NCI-H1092 treated with DMSO at 0.1 percent for 48 hours (cell line): ENCODE results near the gene TP53TG5.
"Not testable (repeated sequence)": the region's sequence is repeated elsewhere in the genome, so short reads cannot be mapped to it uniquely, and the experiment has no call there.

Experiments used
- DNase-seq: peaks from one replicate; lab custom pipeline; 2025; lab: John Stamatoyannopoulos, UW

Gene TP53TG5

DNA sequence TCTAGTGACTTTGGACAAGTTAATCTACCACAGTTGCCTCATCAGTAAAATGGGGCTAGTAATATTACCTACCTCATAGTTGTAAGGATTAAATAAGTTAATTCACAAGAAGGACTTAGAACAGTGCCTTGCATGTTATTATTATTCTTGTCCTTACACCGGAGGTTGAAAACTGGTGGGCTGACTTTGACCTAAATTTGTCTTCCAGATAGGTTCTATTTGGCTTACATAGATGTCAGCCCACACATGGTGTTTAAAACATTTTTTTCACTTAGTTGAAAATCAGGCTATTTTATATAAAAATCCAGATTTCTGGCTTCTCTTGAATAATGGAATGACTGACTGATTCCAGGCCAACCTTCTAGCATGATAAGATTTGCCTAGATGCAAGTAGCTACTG lies 11.9 kb downstream of the TP53TG5 start:
- no peak for DNase-seq

DNA sequence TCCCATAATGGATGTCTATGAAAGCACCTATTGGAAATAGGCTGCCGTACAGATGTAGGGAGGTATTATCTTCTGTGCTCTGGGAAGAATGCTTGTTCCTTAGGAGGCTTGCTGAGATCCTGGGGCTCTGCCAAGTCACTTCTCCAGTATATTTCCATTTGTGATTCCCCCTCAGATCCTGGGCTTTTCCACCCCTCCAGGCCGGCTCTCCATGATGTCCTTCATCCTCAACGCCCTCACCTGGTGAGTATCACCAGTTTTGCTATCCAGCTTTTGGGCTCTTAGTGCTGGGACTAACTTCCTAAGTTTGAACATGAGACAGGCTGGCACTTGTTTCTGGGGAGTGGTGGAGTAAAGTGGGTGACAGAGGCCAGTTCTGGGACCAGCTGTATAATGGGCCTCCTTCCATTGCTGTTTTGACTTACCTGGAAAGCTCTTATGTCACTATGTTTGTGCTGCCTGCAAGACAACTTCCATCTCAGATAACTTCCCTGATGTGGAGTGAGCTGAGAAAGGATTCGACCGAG lies 12.6 kb downstream of the TP53TG5 start:
- DNase-seq = no peak

DNA sequence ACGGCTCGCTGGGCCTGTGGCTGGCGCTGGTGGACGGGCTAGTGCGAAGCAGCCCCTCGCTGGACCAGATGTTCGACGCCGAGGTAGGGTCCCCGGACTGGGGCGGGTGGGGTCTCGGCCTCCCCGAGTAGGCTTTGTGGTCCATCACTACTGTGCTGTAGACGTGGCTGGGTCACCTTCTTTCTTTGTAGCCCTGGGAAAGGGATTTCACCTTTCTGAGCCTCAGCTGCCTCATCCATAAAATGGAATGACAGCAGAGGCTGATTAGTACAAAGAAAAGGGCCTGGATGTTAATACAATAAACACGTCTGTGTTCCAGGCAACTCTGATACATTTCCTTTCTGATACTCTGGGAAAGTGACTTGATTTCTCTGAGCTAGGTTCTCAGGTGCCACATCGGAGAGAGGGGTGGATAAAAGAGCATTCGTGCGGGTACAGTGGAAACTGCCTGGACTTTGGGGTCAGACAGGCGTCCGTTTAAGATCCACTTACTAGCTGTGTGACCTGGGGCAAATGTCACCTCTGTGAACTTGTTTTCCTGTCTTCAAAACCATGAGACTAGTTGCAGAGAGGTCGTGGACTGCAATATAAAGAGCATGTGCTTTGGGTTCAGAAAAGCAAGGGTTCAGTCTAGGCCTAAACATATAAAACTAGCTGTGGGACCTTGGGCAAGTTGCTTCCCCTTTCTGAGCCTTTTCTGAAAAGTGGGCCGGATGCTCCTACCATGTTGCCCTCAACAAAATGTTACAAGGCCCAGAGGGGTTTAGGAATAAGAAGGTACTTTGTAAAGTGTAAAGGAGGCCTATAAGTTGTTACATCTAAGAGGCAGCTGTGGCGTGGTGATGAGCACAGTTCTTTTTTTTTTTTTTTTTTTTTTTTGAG lies 14.3 kb downstream of the TP53TG5 start:
- no peak for DNase-seq

DNA sequence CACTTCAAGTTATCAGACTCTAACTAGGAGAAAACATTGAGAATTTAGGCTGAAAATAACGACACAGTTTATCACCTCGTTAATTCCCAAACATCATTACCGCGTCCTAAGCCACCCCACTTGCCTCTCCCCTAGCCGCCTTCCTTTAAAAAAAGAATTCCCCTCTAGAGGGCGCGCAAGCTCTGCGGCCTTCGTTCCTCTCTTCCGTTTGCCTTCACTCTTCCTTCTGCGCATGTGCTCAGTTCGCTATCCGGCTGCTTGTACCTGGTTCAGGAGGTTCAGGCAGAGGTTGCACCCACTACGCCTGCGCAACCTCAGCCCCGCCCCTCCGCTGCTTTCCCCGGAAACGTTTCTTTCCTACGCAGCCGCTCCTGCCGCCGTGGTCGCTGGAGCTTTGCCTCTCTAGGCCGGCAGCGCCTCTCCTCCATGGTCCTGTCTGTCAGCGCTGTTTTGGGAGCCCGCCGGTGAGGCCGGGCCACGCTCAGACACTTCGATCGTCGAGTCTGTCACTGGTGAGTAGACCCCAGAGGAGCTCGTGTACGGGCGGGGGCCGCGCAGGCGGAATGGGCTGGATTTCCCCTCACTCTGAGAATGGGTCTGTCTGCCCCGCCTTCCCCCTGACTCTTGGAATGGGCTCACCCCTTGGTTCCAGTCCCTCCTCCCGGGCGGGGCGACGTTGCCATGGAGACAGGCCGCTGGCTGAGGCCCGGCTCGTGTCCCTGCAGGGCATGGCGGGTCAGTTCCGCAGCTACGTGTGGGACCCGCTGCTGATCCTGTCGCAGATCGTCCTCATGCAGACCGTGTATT lies 15.1 kb downstream of the TP53TG5 start, which contains the start of gene SYS1:
TSS of gene SYS1 (plus strand) at position 353 of the 807 bp plus-strand sequence. CDS start at position 729, 376 bp downstream.
- peak; percentile 99 for DNase-seq

DNA sequence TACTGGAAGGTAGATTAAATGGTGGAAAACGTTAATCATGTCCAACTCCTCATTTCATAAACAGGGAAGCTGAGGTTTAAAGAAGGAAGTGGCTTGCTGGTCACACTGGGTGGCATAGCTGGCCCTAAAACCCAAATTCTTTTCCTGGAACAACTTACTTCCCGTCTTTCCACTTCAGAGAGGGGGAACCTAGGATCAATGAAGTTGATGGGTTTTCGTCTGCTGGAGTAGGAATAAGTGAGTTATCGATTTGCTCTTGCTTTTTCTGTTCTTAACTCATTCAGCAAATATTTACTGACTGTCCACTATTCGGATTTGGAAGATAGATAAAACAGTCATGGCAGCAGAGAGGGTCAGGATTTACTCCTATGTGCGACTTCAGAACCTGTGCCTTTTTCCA lies 16.3 kb downstream of the TP53TG5 start:
- no peak for DNase-seq

DNA sequence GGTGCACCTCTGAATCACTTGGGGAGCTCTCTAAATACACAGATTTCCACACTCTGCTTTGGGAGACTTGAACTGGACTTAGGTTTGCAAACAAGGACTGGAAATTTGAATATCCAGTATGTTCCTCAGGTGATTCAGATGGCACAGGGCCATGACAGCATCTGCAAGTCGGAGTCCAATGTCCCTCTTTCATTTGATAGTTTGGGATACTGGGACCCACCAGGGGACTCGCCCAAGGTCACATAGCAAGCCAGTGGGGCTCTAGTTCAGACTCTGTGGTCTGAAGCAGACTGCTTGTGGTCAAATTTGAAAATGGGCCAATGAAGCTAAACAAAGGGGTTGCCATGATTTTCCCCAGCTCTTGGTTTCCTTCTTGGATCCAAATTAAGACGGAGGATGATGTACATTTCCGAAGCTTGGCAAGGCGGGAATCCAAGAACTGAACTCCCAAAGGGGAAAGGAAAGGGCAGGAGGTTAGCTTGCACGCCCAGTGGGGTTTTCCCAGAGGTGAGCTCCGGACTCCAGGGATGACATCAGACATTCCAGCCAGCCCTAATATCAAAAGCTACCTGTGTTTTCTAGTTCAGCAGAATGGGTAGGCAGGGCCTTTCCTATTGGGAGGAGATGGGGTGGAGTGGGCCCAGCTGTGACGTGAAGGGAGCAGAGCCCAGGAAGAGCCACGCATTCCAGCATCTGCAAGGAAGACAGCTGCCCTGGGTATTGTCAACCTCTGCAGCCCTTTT lies 18.5 kb downstream of the TP53TG5 start:
- no peak for DNase-seq

DNA sequence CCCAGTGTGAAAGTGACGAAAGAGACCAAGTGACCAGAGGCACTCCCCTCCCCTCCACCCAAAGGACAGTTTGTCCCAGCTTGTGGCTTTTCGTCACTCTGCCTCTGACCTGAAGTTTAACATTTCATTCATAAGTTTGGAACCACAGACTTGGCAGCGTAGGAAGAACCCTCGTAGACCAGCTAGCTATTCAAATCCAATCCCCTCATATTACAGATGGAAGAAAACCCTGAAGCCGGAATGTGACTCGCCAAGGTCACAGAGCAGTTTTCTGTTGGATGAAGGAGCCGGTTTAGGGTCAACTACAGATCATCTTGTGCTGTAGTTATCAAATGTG lies 19.1 kb downstream of the TP53TG5 start:
- no peak for DNase-seq

DNA sequence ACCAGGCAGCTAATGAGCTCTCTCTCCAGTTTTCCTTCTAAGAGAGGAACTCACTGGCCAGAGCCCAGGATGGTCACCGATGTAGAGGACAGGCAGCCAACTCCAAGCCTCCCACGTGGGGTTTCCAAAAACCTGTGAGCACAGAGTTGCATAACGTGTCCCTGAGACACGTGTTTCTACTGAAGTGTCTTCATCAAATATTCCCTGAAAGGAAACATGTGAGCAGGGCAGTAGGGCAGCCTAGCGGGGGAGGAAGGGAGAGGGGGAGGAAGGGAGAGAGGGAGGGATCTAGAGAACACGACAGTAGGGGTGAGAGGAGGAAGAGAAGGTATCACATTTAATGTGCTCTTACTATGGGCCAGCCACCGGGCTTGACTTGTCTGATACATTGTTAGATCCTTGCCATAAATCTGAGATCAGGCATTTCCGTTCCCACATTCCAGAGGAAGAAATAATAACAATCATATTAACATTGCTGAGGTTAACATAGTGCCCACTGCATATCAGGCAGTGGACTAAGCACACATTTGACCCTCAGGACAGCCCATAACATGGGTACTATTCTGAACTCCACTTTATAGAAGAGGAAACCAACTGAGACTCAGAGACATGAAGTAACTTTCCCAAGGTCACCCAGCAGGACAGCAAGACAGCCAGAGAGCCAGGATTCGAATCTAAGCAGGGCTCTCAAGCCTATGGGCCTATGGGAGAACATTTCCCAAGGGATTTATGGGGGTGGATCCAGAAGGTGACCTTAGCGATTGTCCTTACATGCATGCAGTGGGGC lies 19.6 kb downstream of the TP53TG5 start:
- DNase-seq = no peak

DNA sequence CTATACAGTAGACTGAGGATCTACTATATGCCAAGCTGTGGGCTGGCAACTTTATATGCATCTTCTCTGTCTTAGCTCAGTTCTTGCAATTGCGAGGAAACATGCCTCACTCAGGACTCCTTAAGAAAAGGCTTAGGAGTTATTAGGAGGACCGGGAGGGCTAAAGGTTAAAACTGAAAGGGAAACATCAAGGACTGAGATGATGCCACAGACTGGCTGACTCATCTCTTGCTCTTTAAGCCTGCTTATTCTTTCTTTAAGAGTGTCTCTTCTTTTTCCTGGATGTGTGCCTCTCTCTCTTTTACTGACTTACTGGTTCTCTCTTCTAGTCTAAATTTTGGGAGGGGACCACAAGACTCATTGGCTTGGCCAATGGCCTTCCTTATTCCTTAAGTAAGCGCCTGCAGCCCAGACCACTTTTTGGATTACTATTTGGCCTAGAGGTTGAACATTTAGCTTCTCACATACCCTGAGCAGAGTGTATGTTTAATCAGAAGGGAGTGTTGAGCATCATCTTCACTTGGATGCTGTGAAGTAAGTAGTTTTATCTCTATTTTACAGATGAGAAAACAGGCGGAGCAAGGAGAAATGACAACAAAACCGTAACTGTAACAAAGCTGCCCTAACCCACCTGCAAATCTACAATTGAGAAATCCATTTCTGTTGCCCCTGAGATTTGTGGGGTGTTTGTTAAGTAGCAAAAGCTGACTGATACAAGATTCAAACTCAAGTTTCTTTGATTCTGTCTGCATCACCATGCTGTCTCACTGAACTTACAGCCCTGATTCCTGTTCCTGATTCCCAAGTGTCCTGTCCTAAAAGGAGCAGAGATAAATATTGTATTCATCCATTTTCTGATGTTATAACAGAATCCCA lies 22.7 kb downstream of the TP53TG5 start:
- DNase-seq = no peak

DNA sequence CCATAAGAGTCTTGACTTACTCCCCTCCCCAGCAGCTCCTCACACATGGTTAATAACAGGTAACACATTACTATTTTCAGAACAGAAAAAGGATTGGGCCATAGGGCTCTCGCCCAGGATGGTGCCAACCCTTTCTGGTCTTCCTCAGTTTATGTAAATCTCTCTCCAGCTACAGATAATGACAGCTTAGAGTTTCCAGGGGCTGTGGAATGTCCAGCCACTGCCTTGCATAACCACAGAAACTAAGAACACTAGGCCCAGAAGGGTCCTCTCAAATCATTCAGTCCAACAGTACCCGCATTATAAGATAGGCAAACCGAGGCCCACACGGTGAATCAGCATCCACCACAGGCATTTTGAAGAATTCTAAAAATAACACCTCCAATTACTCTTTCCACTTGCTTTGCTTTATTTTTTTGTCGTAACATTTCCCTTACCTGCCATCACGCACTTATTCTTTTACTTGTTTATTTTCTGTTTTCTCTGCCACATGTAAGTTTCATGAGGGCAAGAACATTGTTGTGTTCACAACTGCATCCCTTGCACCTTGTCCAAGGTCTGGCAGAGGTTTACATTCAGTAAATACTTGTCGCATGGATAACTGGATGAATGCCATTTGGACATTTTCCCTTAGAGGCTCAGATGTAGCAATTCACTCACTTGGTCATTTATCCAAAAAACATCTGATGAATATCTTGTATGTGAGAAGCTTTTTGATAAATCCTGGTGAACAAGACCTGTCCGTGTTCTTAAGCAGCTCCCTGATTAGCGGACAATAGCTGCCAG lies 23.5 kb downstream of the TP53TG5 start:
- DNase-seq = no peak

DNA sequence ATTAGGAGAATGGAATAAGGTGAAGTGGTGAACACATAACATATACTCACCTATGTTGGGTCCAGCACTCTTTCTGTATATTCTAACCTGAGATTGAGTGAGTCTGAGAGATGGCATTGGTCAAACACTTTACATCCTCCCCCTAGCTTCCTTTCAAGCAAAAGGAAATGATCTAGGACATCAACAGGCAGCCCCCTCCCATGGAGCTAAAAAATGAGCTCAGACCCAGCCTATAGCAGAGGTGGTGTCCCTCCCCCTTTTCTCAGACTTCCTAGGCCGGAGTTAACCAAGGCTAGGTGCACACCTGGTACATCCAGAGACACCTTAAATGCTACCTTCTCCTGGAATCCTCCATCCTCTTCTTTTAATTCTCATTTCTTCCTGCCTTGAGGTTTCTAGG lies 24.4 kb downstream of the TP53TG5 start:
- DNase-seq = no peak

DNA sequence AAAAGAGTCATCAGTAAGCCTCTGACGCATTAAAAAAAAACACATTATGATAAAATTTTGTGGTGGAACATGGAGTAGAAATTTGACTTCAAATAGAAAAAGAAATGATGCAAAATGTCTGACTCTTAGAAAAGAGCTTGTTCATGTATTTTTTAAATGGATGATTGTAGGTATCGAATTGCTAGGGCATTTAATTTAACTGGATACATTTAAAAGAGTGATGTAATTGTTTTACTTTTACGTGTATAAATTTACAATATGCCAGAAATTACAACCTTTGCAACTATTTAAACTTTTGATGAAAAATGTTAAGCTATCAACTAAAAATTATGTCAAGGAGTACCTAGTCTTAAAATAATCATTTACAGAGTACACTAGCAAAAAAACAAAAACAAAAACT lies 25.4 kb downstream of the TP53TG5 start:
- no peak for DNase-seq

DNA sequence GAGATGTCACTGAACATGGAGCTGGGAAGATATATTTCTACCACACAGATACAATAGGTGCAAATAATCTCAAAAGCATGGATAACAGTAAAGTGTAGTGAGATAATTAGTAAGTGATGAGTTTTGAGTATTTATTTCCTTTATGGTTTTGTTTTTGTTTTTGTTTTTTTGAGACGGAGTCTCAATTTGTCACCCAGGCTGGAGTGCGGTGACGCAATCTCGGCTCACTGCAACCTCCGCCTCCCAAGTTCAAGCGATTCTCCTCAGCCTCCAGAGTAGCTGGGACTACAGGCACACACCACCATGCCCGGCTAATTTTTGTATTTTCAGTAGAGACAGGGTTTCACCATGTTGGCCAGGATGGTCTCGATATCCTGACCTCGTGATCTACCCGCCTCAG lies 27.3 kb downstream of the TP53TG5 start:
- not testable (repeated sequence) for DNase-seq

DNA sequence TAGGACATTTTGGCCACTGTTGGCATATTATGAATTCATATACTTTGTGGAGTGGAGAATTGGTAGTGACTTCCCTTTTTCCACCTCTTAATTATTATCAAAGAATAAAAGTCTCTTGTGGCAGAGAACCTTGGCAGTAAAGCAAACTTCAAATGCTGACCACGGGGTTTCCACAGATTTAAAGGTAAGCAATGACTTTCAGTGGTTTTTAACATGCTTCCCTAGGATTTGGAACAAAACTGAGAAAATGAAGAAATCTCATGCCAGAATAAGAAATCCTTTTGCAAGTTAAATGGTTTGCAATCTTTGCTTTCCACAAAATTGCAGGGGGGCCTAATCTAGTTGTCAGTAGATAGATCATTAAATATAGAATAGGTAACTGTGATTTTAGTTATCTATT lies 27.9 kb downstream of the TP53TG5 start:
- DNase-seq = no peak

DNA sequence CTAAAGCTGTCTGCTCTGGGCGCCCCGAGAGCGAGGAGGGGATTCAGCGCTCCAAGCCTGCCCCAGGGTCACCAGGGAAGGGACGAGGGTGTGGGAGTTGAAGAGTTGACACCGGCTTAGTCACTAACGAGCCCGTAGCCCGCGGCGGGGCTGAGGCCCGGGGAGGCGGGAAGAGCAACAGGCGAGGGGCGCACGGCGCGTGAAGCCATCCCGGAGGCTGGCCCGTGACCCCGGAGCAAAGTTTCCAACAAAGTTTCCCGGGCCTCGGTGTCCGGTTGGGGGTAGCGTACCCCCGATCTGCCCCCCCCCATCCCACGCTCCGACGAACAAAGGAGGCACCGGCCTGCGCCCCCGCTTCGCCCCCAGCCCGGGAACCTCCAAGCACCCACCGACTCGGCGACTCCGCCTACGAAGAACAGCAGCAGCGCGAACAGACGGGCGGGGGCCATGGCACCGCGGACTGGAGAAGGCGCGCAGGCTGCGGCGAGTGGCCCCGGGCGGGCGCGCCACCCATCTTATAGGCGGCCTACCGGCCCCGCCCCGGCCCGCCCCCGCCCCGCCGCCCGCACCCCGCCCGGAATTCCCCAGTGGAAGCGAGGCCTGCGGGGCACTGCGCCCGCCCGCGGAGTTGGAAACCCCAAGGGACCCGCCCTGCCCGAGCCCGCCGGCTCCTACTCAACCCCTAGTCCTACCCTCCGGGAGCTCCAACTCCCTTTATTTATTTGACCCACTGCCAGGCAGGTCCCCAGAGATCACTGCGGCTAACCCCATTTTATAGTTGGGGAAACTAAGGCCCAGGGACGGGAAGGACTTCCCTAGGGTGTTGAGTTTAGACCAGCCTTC lies 30.0 kb downstream of the TP53TG5 start, which contains the start of gene SDC4:
TSS of gene SDC4 (minus strand) at position 489 of the 843 bp plus-strand sequence. CDS start at position 449, 40 bp downstream.
- peak; percentile 18 for DNase-seq

DNA sequence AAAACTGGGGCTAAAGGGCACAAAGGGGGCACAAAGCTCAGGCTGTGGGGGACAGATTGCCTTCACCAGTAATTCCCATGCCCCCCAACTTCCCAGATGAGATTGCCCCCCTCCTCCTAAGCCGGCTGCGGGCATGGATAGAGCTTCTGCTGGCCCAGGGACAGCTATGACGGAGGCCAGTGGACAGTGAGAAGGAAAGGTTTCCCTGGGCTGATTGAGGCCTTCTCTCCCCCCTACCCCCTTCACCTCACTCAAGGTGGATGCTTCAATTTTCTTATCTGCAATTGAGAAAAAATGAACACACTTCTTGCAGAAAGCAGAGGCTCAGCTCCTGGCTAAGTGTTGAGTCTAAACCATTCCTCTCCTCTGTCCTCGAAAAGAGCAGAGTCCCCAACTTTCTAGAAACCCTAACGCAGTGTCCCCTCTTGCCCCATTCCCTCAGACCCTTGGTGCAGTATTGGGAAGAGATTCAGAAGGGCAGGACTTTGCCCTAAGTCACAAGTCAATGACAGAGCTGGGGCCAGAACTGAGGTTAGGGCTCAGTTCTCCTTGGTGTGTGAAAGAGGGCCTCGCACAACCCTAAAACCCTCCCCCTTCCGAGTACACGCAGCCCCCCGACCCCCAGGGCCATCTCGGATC lies 30.7 kb downstream of the TP53TG5 start:
- DNase-seq = no peak

DNA sequence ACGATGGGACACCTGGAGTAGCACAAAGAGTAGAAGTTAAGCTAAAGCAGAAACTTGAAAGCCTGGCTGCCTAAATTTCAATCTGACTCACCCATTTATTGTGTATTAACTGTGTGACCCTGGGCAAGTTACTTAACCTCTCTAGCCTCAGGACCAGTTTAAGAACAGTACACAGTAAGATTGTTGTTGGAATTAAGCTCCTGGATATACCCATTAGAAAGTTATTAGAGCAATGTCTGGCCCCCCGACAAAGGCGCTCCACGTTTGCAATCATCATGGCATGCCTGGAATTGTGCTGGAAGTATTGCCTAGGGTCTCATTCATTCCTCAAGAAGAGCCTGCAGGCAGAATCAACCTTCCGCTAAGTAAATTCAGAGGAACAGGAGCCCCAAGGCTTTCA lies 31.3 kb downstream of the TP53TG5 start:
- DNase-seq = no peak

DNA sequence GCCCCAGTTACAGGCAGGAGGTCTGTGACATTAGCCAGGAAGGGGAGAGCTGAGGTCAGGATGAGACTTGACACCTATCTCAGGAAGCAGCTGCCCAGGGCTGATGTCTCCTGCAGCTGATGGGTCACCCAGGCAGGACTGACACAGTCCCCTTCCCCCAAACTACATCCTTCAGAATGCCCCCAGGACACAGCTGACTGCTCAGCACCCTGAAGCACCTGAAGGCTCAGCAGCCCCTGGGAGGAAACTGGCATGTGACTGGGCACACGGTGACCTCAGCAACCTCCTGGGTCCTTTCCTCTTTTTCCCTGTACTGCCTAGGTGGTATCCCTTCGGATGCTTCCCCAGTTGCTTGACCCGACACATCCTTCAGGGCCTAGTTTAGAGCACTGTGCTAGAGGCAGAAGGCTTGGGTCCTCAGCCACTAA lies 31.8 kb downstream of the TP53TG5 start:
- DNase-seq = no peak
